GM21390 (cell line): ENCODE measurements around the gene SNRNP70.
"Not testable (repeated sequence)": the region's sequence is repeated elsewhere in the genome, so short reads cannot be mapped to it uniquely, and the experiment has no call there.

Experiments used
- ATAC-seq: cut with Tn5 transposase; IDR thresholded peaks from one replicate; pipeline ENCODE4 v1.9.1; 2021; ENCODE audit not compliant: unreplicated experiment

SNRNP70 gene

GRCh38 chr19:49118565-49119410 lies 33.5 kb downstream of the SNRNP70 start, which contains the start of gene C19orf73:
TSS of gene C19orf73 (minus strand) at chr19:49119143. CDS start at chr19:49119022, 121 bp downstream.
- peak; percentile 59 for ATAC-seq

GRCh38 chr19:49119411-49120324 lies 34.4 kb downstream of the SNRNP70 start, which contains the start of gene PPFIA3:
TSS of gene PPFIA3 (plus strand) at chr19:49119544. CDS start at chr19:49127874, 8,330 bp downstream.
- no peak for ATAC-seq

DNA sequence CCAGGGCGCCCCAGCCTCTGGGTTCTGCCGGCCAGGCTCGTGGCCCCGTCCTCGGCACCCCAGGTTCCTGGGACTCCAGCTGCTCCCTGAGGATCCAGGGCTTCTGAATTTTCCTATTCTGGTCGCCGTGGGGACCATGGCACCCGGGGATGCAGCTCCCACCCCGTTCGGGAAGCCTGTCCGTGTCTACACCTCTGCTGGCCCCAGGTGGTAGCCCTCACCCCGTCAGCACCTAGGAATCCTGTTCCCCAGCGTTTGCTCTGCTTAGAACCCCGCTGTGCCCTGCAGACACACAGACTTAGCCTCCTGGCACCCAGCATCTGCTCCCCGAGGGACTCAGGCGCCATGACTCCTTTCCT lies 35.1 kb downstream of the SNRNP70 start:
- no peak for ATAC-seq

DNA sequence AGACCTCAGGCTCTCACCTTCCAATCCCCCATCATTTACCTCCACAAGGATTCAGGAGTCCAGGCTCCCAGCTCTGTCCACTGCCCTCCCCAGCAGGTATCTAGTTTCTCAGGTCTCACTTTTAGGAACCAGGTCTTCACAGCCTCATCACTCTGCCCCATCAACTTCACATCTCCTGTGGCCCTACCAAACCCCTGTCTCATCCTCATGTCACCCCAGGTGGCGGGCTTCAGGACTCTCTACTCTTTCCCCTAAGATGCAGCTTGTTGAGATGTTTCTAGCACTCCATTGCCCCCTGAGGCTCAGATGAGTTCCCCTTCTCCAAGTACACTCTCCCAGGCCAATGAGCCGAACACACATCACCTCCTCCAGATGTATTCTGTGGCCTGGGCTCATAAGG lies 35.6 kb downstream of the SNRNP70 start:
- ATAC-seq: no peak

DNA sequence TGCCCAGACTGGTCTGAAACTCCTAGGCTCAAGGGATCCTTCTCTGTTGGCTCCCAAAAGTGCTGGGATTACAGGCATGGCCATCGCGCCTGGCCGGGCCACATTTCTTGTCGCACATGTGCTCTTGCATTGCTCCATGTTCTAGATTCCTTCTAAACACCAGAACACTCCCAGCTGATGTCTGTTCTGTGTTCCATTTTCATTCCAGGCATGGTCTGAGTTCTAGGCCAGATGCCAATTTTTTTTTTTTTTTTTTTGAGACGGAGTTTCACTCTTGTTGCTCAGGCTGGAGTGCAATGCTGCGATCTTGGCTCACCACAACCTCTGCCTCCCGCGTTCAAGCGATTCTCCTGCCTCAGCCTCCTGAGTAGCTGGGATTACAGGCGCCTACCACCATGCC lies 36.6 kb downstream of the SNRNP70 start:
- not testable (repeated sequence) for ATAC-seq

DNA sequence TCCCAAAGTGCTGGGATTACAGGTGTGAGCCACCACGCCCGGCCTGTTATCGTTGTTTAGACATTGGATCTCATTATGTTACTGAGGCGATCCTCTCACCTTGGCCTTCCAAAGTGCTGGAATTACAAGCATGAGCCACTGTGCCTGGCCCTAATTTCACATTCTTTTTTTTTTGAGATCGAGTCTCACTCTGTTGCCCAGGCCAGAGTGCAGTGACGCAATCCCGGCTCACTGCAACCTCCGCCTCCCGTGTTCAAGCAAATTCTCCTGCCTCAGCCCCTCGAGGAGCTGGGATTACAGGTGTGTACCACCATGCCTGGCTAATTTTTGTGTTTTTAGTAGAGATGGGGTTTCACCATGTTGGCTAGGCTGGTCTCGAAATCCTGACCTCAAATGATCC lies 38.0 kb downstream of the SNRNP70 start:
- ATAC-seq: not testable (repeated sequence)

DNA sequence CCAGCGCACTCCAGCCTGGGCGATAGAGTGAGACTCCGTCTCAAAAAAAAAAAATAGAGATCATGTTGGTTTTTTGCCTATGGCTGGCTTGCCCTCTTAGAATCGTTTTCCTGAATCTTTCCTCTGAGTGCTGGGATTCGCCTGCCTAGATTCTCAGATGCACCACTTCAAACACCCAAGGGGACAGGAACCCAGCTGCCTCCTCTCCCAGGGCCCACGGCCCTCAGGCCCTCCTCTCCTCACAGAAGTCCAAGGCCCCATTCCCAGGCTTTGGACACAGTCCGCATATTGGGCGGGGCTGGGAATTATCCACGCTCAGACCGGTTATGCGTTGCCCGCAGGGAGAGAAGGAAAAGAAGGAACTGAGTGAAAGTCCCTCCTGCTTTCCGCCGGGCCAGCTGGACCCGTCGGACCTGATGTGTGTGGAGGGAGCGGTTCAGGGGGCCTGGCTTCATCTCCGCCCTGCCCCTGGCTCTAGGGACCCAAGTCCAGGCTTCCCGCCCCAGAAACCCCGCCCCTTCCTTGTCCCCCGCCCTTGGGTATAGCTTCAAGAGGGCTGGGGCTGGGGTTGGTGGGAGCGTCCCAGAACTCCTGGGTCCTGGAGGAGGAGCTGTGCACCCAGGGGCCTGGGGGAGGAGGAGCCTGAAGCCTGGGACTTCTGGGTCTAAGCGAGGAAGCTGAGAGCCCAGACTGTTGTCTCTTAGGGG lies 39.9 kb downstream of the SNRNP70 start:
- ATAC-seq: no peak

DNA sequence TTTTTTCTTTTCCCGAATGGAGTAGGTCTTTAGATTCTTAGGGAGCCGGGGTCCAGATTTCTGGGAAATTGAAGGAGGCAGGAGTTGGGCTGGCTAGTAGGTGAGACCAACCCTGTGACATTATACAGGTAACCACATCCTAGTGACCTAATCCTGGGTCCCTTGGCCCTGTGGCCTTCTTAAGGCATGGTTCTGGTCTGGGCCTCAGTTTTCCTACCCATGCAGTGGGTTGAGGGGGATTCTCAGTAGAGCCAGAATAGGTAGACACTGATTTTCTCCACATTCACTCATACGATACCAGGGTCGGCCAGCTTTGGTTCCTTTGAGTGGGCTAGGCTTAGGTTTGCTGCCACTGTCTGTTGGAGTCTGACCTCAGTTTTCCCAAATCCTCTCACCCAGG lies 41.3 kb downstream of the SNRNP70 start:
- no peak for ATAC-seq

GRCh38 chr19:49127225-49127624 lies 42.0 kb downstream of the SNRNP70 start:
- ATAC-seq: not testable (repeated sequence)

DNA sequence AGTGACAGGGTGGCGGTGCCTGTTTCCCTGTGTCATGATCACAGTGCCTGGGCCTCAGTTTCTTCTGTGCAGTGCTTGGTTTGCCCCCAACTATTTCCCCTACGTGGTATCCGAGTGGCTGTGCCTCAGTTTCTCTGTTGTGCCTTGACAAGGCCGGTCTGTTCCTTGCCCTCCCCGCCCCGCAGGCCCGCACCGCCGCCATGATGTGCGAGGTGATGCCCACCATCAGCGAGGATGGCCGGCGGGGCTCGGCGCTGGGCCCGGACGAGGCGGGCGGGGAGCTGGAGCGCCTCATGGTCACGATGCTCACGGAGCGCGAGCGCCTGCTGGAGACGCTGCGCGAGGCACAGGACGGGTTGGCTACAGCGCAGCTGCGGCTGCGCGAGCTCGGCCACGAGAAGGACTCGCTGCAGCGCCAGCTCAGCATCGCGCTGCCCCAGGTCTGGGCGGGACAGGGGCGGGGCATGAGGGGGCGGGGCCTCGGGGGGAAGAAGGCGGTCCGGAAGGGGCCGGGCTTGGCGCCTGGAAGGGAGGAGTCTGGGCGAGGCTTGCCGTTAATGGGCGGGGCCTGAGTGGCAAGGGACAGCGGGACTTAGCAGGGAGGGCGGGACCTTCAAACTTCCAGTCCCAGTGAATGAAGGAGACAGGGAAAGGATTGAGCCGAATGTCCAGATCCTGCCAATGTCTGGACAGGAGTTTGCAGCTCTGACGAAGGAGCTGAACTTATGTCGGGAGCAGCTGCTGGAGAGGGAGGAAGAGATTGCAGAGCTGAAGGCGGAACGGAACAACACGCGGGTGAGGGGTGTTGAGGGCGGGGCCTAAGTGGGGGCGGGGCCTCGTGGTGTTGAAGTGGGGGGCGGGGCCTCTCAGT lies 42.7 kb downstream of the SNRNP70 start:
- peak; percentile 83 for ATAC-seq

- ATAC-seq: no peak
Observed at GRCh38 chr19:49128545-49129237, 43.4 kb downstream of the SNRNP70 start.

DNA sequence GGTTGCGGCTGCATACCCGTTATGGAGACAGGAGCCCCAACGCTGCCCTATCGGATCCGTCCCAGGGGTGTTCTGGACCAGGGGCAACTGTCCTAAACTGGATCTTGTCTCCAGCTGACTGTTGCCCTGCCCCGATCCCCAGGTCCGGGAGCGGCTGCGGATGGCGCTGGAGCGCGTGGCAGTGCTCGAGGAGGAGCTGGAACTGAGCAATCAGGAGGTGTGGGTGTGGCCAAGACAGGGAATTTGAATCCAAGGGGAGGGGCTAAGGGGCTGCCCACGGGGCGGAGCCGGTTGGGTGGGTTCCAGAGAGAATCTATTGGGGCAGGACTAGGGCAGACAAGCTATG lies 44.0 kb downstream of the SNRNP70 start:
- no peak for ATAC-seq

DNA sequence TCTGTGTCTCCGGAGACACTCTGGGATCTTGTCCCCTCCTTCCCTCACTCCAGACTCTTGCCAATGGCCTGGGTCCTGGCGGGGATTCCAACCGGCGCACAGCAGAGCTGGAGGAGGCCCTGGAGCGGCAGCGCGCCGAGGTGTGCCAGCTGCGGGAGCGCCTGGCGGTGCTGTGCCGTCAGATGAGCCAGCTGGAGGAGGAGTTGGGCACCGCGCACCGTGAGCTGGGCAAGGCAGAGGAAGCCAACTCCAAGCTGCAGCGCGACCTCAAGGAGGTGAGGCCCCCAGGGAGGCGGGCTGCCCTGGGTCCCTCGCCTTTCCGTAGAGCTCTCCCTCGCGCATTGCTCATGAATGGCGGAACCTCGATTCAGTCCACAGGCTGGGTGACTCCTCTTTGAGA lies 45.1 kb downstream of the SNRNP70 start:
- ATAC-seq: no peak

GRCh38 chr19:49132974-49133609 lies 47.8 kb downstream of the SNRNP70 start:
- no peak for ATAC-seq

- ATAC-seq: no peak
Observed at GRCh38 chr19:49133621-49134454, 48.6 kb downstream of the SNRNP70 start.

GRCh38 chr19:49135686-49136085 lies 50.4 kb downstream of the SNRNP70 start:
- ATAC-seq: no peak

DNA sequence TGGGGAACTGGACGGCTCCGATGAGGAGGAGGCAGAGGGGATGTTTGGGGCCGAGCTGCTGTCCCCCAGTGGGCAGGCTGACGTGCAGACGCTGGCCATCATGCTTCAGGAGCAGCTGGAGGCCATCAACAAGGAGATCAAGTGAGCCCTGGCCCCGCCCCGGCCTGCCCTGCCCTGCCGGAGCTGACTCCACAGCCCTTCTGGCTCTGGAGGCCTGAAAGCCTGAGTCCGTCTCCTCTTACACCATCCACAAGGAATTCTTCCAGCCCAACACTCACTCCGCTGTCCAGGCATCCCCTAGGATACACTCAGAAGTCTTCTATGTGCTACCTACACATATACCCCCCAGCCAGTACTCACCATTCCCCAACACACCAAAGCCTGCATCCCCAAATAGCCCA lies 51.5 kb downstream of the SNRNP70 start:
- ATAC-seq: no peak

GRCh38 chr19:49140951-49141350 lies 55.7 kb downstream of the SNRNP70 start:
- ATAC-seq: no peak
